GM19023 (cell line): ENCODE results near the gene LEMD2.

Experiments
- ATAC-seq: cut with Tn5 transposase; IDR thresholded peaks from one replicate; pipeline ENCODE4 v1.9.1; 2021; ENCODE audit warnings: mild to moderate bottlenecking, moderate library complexity; ENCODE audit not compliant: unreplicated experiment

The LEMD2 gene

DNA sequence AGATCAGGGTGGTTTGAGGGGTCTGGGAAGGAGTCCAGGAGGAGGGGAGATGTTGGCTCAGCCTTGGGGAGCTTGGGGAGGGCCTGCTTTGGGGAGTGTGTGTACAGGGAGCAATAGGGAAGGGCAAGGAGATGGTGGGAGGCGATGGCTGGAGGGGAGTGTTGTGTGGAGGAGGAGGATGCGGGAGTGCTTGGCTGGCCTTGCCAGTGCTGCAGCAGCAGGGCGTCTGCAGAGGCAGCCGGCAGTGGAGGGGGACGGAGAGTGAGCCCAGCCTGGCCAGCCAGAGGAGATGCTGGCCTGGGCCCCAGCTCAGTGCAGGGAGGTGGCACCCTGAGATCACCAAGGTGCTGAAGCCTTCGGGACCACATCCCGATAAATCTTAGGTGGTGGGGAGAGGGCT lies 46.1 kb downstream of the LEMD2 start:
- ATAC-seq: no peak

DNA sequence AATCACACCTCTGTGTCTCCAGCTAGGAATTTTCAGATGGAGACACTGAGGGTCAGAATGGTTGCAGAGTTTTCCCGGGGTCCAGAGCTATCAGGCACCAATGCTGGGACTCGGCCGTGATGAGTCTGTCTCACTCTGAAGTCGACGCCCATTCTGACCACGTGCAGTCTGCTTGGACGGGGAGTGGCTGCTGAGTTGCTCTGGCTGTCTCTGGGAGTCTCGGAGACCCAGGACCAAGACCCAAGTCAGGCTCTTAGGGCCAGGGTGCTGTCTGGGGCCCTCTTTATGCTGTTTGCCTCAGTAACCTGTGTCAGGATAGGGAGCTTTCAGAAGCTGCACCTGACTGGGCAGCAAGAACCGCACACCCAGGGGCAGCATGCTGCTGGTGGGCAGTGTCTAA lies 46.8 kb downstream of the LEMD2 start:
- ATAC-seq: no peak

DNA sequence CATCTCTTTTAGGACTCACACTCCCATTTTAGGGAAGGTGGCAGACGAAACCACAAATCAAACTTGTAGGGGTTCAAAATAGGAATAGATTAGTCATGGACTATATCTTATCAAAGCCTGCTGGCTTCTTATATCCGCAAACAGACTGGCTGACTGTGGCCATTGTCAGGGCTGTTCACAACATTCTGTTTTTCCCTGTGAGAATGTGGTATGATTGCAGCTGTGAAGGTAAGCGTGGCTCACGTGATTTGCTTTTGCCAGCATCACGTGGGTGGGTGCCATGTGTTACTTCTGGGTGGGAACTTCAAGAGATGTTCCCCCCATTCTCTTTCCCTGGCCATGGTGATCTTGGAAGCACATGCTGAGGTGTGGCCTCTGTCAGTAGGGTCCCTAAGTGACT lies 48.1 kb downstream of the LEMD2 start:
- ATAC-seq: no peak

DNA sequence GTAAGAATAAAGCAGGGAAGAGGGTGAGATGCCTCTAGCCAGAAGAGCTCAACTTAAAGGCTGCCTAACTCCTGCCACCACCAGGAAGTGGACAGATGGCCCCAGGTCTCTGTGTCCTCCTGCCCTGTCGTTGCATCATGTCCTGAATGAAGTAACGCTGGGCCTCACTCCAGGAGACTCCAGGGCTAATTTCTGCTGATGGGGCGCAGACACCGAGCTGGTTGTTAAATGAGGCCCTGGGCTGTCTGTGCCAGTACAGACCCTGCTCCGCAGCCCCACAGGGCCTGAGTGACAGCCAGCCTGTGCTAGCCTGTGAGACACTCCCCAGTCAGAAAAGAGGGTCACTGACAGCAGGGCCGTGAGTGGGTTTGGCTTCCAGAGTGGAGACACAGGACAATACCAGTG lies 48.7 kb downstream of the LEMD2 start:
- ATAC-seq: no peak

DNA sequence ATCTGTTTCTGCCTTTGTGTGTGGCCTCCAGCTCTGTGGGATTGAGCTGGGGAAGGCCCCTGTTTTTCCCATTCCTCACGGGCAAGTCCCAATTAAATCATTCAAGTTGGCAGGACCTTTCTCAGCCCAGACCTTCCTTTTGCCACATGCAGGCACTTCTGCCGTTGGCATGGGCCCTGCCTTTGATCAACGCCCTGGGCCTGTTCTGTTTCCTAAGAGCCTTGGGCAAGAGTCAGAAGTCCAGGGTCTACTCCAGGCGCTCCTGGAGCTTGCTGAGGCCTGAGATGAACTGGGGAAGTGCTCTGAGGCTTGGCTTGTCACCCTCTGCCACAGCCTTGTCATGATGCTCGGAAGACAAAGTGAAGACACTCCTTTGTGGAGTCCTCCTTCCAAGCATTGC lies 49.4 kb downstream of the LEMD2 start:
- ATAC-seq: no peak

DNA sequence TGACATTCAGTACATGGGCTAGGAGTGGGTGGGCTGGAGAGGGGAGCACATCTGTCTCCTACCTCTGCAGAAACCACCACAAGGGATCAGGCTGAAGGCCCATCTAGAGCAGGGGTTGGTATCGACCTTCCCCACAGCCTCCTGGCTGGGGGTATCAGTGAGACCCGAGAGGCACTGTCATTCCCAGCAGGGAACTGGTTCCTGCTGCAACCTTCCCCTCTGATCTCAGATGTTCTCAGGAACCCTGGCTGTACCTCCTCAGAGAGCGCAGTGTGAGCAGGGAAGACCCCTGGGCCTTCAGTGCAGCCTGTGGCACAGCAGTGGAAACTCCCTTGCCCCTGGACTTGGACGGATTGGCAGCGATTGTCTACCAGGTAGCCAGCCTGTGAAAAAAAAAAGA lies 50.1 kb downstream of the LEMD2 start:
- no peak for ATAC-seq

DNA sequence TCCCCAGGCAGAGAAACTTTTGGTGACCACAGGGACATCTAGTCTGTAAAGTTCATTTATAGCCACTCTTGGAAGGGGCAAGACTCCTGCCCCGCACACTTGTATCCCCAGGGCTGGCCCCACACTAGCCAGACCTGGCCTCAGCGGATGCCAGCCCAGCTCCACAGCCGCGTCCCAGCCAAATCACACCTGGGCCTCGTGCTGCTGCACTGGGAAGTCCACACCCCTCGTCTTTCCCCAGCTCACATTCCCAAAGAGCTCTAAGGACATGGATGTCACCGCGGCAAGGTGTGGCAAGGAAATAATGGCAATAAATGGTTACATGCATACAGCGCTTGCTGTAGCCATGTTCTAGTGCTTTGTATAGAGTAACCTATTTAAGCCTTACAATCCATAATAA lies 50.8 kb downstream of the LEMD2 start:
- no peak for ATAC-seq

DNA sequence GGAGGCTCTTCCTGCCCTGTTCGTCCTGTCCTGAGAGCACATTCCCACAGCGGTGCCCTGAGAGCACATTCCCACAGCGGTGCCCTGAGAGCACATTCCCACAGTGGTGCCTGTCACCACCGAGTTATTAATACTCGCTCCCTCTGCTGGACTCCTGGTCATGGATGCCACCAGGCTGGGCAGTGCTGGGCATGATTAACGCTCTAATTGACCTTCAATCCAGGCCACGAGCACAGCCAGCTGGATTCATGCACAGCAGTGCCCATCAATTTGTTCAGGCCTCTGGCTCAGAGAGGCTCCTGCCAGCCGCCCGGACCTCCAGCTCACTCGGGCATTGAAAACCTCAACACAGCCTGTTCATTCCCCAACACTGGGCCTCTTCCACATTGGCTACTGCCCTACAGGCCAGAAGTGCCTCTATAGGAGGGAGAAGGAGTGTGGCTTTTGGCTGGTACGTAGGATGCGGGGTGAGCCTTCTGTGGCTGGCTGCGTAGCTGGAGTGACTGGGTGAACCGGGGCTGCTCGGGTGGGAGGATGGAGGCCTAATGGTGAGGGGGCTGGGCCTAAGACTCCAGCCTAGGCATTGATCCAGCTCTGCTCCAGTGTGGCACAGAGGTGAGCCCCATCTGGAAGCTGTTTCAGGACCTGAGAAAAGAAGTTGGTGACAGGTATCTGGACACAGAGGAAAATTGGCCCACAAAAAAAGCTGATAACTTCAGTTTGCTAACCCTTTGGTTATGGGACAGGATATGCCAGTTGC lies 51.5 kb downstream of the LEMD2 start:
- ATAC-seq: no peak

DNA sequence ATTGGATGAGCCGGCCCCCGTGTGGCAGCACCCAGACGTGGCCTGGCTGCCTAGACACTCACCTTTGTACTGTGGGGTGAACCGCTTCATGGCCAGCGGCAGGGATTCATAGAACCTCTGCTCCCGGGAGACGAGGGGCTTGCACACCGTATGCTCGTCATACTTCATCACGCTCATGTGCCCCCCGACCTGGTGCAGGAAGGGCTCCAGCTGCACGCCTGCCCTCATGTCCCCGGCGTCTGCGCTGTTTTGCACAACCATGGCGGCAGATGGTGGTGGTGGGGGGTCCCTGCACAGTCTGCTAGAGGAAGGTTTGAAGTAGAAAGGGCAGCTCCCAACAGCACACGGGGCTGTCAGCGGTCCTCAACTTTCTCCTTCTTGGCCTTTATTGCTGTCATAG lies 53.7 kb downstream of the LEMD2 start:
- no peak for ATAC-seq

DNA sequence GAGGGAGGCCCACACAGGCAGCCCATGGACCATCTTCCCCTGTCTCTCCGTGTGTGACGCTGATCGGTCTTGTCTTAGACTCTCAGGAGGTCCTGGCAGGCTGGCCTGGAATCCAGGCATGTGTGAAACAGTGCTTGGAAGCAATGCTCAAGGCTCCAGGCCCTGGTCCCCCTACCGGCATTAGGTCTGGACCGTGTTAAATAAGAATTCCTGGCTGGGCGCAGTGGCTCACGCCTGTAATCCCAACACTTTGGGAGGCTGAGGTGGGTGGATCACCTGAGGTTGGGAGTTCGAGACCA lies 55.3 kb downstream of the LEMD2 start:
- no peak for ATAC-seq

DNA sequence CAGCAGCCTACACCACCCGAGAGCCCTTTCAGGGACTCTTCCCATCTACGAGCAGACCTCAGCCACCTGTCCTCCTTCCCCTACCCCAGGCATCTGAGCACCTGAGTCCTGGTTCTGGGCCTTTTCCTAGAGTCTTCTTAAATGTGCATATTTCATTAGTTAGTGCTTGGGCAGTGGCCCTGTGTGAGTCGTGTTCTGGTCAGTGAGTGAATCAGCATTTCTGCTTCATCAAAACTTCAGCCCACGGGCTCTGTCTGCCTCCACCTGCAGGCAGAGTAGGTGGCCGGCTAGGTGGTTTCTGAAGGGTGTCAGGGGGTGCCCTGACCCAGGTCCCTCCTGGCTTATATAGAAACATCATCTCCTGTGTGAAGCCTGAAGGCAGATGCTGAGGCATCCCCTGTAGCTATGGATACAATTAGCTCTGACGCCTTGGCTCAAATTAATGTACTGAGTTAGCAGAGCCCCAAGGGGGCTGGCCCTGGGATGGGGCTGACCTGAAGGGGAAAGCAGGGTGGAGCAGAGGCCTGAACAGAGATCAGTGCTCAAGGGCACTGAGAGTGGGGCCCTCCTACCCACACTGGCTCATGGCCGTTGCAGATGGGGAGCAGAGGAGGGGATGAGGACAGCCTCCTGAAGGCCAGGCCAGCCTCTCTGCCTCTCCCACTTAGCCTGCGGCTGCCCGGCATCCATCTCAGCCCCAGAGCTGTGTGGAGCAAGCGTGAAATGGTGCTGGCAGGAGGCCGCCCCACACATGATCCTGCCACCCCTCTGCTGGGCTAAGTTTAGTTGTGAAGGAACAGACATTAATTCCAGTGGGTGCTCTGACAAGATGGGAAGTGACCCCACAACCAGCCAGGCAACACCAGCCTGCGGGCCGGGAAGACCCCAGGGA lies 55.9 kb downstream of the LEMD2 start:
- ATAC-seq: no peak

DNA sequence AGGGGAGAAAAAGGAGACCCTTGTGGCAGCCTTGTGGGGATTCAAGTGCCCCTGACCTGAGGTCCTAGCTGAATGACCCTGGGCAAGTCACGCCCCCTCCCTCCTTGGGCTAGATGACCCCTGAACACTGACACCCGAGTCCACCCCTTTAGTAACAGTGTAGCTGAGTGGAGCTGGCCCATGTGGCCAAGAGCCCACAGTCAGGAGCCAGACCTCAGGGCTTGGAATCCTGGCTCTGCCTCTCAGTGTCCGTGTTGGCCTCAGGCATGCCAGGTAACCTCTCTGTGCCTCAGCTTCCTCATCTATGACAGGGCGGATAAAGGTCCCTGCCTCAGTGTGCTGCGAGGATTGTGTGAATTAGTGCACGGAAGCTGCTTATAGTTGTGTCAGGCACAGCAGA lies 56.5 kb downstream of the LEMD2 start:
- no peak for ATAC-seq

DNA sequence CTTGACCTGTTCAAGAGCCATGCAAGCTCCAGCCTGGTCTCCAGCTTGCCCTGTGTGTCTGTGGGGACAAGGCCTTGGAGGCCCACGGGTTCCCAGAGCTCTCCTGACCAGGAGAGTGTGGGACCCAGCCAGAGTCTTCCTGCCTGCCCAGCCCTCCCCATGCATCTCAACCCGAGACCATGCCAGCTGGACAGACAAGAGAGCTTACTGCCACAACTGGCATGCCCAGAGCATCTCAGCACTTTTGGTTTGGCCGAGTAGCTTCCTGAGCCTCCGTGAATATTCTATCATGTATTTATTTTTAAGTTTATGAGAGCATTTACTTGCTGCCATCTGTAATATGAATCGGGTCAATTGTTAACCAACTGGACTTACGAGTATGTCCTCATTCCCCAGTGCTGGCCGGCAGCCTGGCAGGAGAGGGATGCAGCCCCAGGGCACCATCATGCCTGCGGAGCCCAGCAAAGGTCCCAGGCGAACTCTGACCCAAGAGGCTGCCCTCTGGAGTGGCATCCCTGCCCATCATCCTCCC lies 57.1 kb downstream of the LEMD2 start:
- no peak for ATAC-seq

DNA sequence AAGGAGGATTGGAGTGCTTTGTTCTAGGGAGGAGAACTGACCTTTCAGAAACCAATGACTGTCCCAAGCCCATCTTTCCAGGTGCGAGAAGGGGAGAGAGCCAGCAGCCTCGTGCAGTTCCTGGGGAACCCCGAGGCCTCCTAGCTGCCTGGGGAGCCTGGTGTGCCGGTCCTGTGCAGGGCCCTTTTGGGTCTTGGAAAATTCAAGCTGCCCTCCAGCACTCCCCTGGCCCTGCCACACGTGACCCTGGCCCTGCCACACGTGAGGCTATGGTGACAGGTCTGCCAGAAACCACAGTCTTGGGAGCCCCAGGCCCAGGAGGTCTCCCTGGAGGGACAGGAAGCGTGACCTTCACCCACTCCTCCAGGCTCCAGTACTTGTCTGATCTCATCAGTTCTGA lies 57.9 kb downstream of the LEMD2 start:
- no peak for ATAC-seq

DNA sequence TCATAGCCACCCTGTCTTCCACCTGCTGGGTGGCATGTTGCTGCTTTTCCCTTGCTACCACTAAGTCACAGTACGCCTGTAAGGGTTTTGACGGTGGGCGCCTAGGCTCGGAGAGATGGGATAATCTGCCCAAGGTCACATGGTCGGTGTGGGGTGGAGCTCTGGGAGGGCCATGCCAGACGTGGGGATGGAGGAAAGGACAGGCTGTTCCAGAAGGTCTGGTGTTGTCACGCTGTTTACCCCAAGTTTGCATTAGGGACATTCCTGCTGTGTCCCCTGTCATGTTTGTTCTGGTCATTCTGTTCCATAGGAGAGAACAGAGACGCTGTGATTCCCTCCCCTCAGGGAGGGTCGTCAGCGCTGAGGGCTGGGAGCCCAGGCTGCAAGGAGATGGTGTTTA lies 58.3 kb downstream of the LEMD2 start:
- ATAC-seq: no peak

DNA sequence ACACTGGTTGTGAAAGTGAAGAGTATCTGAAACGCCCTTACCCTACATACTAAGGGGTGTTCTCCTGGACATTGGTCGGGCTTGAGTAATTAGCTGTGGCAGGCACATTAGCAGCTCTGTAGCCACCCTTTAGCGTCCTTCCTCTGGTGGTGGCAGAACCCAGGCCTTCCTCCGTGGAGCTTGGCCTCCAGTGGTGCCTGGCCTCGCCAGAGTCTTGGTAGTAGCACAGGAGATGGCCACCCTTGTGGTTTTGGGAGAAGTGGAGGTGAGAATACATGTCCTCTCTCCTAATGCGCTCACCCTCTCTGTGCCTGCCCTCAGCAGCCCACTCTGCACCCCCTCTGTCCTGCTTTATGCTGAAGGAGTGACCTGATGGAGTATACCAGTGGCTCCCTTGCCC lies 59.9 kb downstream of the LEMD2 start:
- ATAC-seq: no peak

DNA sequence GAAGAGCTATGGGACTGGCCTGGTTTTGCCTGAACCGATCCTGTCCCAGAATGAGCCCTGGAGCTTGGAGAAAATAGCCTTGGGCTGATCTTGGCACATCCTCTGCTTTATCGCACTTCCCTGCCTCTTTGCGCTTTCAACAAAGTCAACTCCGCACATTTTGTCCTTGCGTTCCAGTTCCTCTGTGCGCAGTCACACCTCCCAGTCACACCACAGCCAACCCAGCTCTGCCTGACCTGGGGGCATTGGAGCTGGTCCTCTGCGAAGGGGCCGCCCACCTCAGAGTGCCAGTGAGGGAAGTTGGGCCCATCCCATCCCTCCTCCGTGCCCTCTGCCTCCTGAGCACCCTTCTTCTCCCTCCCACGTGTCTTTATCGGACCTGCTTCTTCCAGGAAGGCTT lies 60.5 kb downstream of the LEMD2 start:
- ATAC-seq: no peak

DNA sequence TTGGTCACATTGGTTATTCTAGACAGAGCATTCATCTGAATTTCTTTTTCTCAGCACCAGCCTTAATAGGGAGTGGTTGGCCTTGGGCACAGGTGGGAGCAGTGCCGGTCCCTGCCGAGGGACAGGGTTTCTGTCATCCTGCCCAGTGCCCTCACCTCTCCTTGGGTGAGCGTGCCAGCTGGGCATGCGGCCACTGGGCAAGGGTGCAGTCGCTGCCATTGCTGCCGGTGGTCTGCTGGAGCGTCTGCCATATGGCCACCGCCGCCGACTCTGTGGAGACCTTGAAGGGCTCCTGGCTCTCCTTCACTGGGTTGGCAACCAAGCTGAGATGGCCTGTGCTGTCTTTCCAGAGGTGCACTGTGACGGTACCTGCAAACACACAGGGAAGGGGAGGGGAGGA lies 61.0 kb downstream of the LEMD2 start:
- no peak for ATAC-seq

DNA sequence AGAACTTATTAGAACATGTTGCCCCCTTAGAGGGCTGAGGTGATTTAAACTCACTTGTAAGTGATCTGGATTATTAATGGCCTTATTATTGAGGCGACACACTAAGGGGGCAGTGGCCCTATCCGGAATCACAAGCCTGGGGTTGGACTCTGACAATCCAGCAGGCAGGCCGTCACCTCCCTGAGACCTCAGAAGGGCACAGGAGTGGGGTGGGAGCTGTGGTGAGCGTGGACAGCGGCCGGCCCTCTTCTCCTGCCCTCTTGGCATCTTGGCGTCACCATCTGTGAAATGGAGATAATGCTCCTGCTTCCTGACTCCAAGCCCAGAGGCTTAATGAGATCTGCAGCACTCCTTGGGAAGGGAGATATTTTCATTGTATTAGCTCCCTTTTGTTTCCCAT lies 61.8 kb downstream of the LEMD2 start:
- no peak for ATAC-seq

DNA sequence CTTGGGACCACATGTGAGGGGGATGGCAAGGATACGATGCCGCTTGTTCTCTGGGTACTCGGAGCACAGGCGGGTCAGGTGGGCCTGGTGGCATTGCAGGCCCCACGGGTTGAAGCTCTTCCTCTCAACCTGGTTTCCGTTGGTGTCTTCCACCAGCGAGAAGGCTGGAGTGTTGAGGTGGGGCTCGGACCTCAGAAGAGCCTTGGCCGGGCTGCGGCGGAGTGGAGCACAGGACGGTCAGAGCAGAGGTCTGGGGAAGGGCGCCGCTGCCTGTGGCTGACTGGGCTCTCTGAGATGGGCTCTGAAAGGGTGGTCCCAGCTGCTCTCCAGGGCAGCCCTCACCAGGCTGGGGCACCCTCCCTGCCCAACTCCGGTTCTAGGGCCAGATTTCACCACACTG lies 62.2 kb downstream of the LEMD2 start:
- ATAC-seq: no peak

DNA sequence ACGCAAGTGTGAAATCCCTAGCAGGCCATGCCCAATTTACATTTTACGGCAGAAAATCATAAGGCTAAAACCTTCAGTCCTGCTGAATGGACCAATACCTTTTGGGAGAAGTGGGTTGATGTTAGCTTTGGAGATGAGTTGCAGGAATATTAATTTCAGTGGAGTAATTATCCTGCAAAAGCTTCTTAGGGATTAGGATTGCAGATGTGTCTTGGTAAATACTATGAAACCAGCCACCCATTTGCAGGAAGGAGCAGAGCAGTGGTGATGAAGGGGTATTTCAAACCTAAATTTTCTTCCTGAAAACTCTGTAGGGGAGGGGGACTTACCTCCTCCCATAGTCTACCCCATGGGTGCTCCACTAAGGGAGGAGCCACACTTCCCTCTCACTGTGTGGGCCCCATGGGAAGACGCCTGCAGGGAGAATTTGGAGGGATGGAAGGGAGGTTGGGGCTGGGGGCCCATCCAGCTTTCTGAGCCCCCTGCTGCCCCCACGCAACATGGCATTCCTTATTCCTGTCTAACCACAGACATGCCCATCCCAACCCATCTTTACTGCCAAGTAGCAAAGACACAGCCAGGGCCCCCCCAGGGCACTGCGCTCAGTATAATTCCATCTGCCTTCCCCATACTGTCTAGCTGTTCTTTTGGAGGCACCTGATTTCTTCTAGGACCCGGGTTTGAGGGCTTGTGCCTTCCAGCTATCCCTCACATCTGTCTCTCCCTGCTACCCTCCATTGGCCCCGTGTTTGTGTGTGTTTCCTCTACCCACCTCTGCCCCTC lies 62.8 kb downstream of the LEMD2 start:
- no peak for ATAC-seq

DNA sequence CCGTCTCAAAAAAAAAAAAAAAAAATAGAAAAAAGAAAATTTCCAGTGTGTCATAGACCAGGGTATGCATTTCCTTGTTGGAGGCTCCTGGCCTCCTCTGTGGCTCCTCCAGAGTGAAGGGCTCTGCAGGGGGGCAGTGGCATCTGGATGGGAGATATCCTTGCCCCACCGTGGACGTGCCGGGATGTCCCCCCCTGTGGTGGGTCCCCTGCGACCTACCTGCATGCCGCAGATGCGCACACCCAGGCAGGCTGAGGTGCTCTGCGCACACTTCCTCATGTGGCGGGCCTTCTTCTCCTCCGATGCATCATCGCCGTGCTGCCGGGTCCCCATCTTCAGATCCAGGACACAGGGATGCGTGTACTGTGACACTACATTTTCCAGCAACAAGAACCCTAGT lies 63.7 kb downstream of the LEMD2 start:
- ATAC-seq: no peak
